PFSK-1 (cell line): ENCODE results near the gene SPATA46.

Source experiments
- POLR2AphosphoS5 ChIP-seq: IDR thresholded peaks from 2 replicates; pipeline ENCODE4 v1.6.1; 2012; ENCODE audit warnings: low read depth, mild to moderate bottlenecking, control low read depth, low read length, moderate library complexity
- TF ChIP-seq, protein P1 (sequence below), 2 experiments: IDR thresholded peaks; 2 replicates each; pipeline versions ENCODE4 v1.6.1 to v1.8.0; 2011 to 2012; ENCODE audit warnings: low read depth in 2 of 2, low read length in 2 of 2, control low read depth in 1 of 2, inconsistent platforms in 1 of 2, mild to moderate bottlenecking in 1 of 2, moderate library complexity in 1 of 2; ENCODE audit not compliant: insufficient read depth in 1 of 2

DNA sequence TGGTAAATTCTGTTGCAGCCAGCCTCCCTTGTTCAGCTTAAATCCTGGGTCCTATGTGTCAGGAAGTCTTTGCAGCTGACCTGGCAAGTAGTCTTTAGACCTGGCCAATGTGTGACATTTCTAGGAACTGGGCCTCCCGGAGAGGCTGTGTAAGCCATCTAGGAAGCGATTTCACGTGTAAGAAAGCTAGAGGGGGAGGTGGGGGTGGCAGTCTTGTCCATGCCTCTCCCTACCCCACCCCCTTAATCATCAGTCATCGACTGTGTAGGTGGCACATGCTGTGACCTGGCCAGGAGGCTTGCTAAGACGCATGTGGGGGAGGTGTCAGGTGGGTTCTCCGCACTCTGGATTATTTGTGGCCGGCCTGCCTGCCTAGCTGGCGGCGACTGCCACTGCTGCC, 13.3 kb upstream of the SPATA46 start:
- TF ChIP-seq POLR2AphosphoS5 = no peak
- TF ChIP-seq, protein P1, sequence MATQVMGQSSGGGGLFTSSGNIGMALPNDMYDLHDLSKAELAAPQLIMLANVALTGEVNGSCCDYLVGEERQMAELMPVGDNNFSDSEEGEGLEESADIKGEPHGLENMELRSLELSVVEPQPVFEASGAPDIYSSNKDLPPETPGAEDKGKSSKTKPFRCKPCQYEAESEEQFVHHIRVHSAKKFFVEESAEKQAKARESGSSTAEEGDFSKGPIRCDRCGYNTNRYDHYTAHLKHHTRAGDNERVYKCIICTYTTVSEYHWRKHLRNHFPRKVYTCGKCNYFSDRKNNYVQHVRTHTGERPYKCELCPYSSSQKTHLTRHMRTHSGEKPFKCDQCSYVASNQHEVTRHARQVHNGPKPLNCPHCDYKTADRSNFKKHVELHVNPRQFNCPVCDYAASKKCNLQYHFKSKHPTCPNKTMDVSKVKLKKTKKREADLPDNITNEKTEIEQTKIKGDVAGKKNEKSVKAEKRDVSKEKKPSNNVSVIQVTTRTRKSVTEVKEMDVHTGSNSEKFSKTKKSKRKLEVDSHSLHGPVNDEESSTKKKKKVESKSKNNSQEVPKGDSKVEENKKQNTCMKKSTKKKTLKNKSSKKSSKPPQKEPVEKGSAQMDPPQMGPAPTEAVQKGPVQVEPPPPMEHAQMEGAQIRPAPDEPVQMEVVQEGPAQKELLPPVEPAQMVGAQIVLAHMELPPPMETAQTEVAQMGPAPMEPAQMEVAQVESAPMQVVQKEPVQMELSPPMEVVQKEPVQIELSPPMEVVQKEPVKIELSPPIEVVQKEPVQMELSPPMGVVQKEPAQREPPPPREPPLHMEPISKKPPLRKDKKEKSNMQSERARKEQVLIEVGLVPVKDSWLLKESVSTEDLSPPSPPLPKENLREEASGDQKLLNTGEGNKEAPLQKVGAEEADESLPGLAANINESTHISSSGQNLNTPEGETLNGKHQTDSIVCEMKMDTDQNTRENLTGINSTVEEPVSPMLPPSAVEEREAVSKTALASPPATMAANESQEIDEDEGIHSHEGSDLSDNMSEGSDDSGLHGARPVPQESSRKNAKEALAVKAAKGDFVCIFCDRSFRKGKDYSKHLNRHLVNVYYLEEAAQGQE (IDR thresholded peaks at IDR 0.05; ENCODE audit: insufficient read depth in 1 of 2, low read depth in 2 of 2, low read length in 2 of 2) = no peak
